ENCODE measurements around the gene SPANXN5.
"Not testable (repeated sequence)": the region's sequence is repeated elsewhere in the genome, so short reads cannot be mapped to it uniquely, and the experiment has no call there.

- TF ChIP-seq FOSL1 (IDR thresholded peaks at IDR 0.05; ENCODE audit: low read depth); CTCF (IDR thresholded peaks at IDR 0.05 in 2 of 3, conservative IDR thresholded peaks at IDR 0.05 in 1 of 3; ENCODE audit: borderline replicate concordance in 1 of 3, insufficient read depth in 1 of 3, low read depth in 2 of 3, low read length in 2 of 3); POLR2AphosphoS5 (IDR thresholded peaks at IDR 0.05; ENCODE audit: low read depth, low read length); POLR2A (IDR thresholded peaks at IDR 0.05; ENCODE audit: borderline replicate concordance, extremely low read depth, insufficient read depth, insufficient read length); CEBPB (IDR thresholded peaks at IDR 0.05; ENCODE audit: low read depth); REST (IDR thresholded peaks at IDR 0.05; ENCODE audit: low read depth); EZH2 (IDR thresholded peaks at IDR 0.05); RAD21 (IDR thresholded peaks at IDR 0.05; ENCODE audit: low read depth); SRF (IDR thresholded peaks at IDR 0.05; ENCODE audit: low read depth); EZH2phosphoT487 (IDR thresholded peaks at IDR 0.05; ENCODE audit: borderline replicate concordance); MAX (IDR thresholded peaks at IDR 0.05); ELF1 (IDR thresholded peaks at IDR 0.05; ENCODE audit: borderline replicate concordance, low read depth): not testable (repeated sequence)
Observed at GRCh38 chrX:52797327-52797726, at the start of gene SPANXN5.
